HepG2 (cell line): ENCODE measurements around the gene APC2. TPM values are rescaled to one million over a fixed set of nuclear protein-coding genes. Genes with fewer than 3 reads are reported as not detected.

Source experiments
- CHD4 ChIP-seq: fragments of 200-600 bp; sonication (generic); IDR thresholded peaks from 2 replicates; pipeline ENCODE4 v1.7.0; 2017; ENCODE audit warnings: mild to moderate bottlenecking, low read length, borderline replicate concordance
- CSRNP1 ChIP-seq: sonication (generic); formaldehyde crosslinking; IDR thresholded peaks from 2 replicates; pipeline ENCODE4 v1.8.1; 2023; ENCODE audit warnings: mild to moderate bottlenecking, missing genetic modification reagents
- GMEB1 ChIP-seq: sonication (generic); formaldehyde crosslinking; IDR thresholded peaks from 2 replicates; pipeline ENCODE4 v1.5.1; 2020; ENCODE audit warnings: missing genetic modification reagents, mild to moderate bottlenecking, borderline replicate concordance
- HOXA9 ChIP-seq: sonication (generic); formaldehyde crosslinking; IDR thresholded peaks from 2 replicates; pipeline ENCODE4 v1.8.1; 2022; ENCODE audit warnings: missing genetic modification reagents, mild to moderate bottlenecking, moderate library complexity, borderline replicate concordance
- ISL2 ChIP-seq: sonication (generic); formaldehyde crosslinking; IDR thresholded peaks from 2 replicates; pipeline ENCODE4 v1.5.0; 2020; ENCODE audit warnings: missing genetic modification reagents
- JUN ChIP-seq: sonication (generic); formaldehyde crosslinking; IDR thresholded peaks from 2 replicates; pipeline ENCODE4 v1.4.0; 2020; ENCODE audit warnings: mild to moderate bottlenecking, missing genetic modification reagents
- KLF6 ChIP-seq: IDR thresholded peaks from 2 replicates; pipeline ENCODE4 v1.8.0; 2016; ENCODE audit warnings: missing biosample characterization, missing genetic modification reagents
- MTF2 ChIP-seq: sonication (generic); formaldehyde crosslinking; IDR thresholded peaks from 2 replicates; pipeline ENCODE4 v1.5.0; 2020; ENCODE audit warnings: missing genetic modification reagents, borderline replicate concordance
- POLR2A ChIP-seq, 2 experiments: IDR thresholded peaks; 2 replicates each; pipeline ENCODE4 v1.6.1; 2011; ENCODE audit warnings: low read depth in 2 of 2, low read length in 2 of 2, mild to moderate bottlenecking in 1 of 2, moderate library complexity in 1 of 2; ENCODE audit not compliant: insufficient read depth in 1 of 2
- PREB ChIP-seq: sonication (generic); formaldehyde crosslinking; IDR thresholded peaks from 2 replicates; pipeline ENCODE4 v1.4.0; 2020; ENCODE audit warnings: missing genetic modification reagents
- RAD21 ChIP-seq: fragments of 450-650 bp; formaldehyde crosslinking; IDR thresholded peaks from 2 replicates; pipeline ENCODE4 v1.5.0; 2020; ENCODE audit warnings: mild to moderate bottlenecking
- RBM22 ChIP-seq: fragments of 200-400 bp; formaldehyde crosslinking; optimal IDR thresholded peaks from 2 replicates; pipeline ENCODE3; 2017; ENCODE audit warnings: mild to moderate bottlenecking, low read length, moderate library complexity
- SKI ChIP-seq: fragments of 450-650 bp; IDR thresholded peaks from one replicate; pipeline ENCODE4 v1.6.1; 2018; ENCODE audit warnings: mild to moderate bottlenecking; ENCODE audit not compliant: partially characterized antibody
- STAG1 ChIP-seq: sonication (generic); formaldehyde crosslinking; IDR thresholded peaks from 2 replicates; pipeline ENCODE4 v1.4.0; 2020; ENCODE audit warnings: missing genetic modification reagents
- TERF1 ChIP-seq: sonication (generic); formaldehyde crosslinking; IDR thresholded peaks from 2 replicates; pipeline ENCODE4 v1.8.0; 2022; ENCODE audit warnings: mild to moderate bottlenecking, missing genetic modification reagents, moderate library complexity
- ZBTB2 ChIP-seq: sonication (generic); formaldehyde crosslinking; IDR thresholded peaks from 2 replicates; pipeline ENCODE4 v1.8.0; 2022; ENCODE audit warnings: low read depth, missing genetic modification reagents
- ZBTB42 ChIP-seq: sonication (generic); formaldehyde crosslinking; IDR thresholded peaks from 2 replicates; pipeline ENCODE4 v1.5.0; 2020; ENCODE audit warnings: mild to moderate bottlenecking, missing genetic modification reagents
- ZBTB8A ChIP-seq: sonication (generic); formaldehyde crosslinking; IDR thresholded peaks from 2 replicates; pipeline ENCODE4 v1.4.0; 2020; ENCODE audit warnings: mild to moderate bottlenecking, low read depth, missing genetic modification reagents, borderline replicate concordance
- ZNF12 ChIP-seq: sonication (generic); formaldehyde crosslinking; IDR thresholded peaks from 2 replicates; pipeline ENCODE4 v1.5.0; 2020; ENCODE audit warnings: missing genetic modification reagents
- ZNF136 ChIP-seq: sonication (generic); formaldehyde crosslinking; IDR thresholded peaks from 2 replicates; pipeline ENCODE4 v1.8.1; 2022; ENCODE audit warnings: low read depth, mild to moderate bottlenecking, moderate library complexity, missing genetic modification reagents
- ZNF614 ChIP-seq: IDR thresholded peaks from 2 replicates; pipeline ENCODE4 v1.6.1; 2018; ENCODE audit warnings: missing biosample characterization, missing genetic modification reagents, inconsistent platforms, borderline replicate concordance
- ZNF775 ChIP-seq: sonication (generic); formaldehyde crosslinking; IDR thresholded peaks from 2 replicates; pipeline ENCODE4 v1.4.0; 2020; ENCODE audit warnings: missing genetic modification reagents, mild to moderate bottlenecking, moderate library complexity, borderline replicate concordance
- ZNF816 ChIP-seq: sonication (generic); formaldehyde crosslinking; IDR thresholded peaks from 2 replicates; pipeline ENCODE4 v1.8.0; 2022; ENCODE audit warnings: missing genetic modification reagents, mild to moderate bottlenecking, borderline replicate concordance
- polyA plus RNA-seq, 8 experiments: library from polyadenylated mRNA; depleted of rRNA in 3 of 8; stranded (reverse) in 7 of 8; unstranded in 1 of 8; fragments of >200 nt; fragmentation: Illumina TruSeq in 4 of 8; extraction: Trizol in 4 of 8; gene quantifications; 2 replicates each; pipeline versions ENCODE4 v1.2.1 to v1.2.3, GENCODE V29; 2011 to 2016; ENCODE audit warnings: low read depth in 4 of 8, missing spikeins in 1 of 8, mixed read lengths in 1 of 8; ENCODE audit not compliant: insufficient read depth in 1 of 8
- total RNA-seq, 5 experiments: library from RNA; depleted of rRNA; stranded (reverse); fragments of >200 nt; fragmentation: Illumina TruSeq; extraction: Trizol; gene quantifications; 2 replicates each; pipeline ENCODE4 v1.2.3, GENCODE V29; 2016; ENCODE audit warnings: low read depth in 1 of 5

The APC2 gene
- total and polyA plus RNA-seq, 2 of the 13 experiments (the other 11 are each of a cell fraction or from before 2014, with no cell fraction given) = 0.08 to 0.22 TPM

- TF ChIP-seq ZBTB2 (CRISPR knock-in tag) = no peak
- TF ChIP-seq STAG1 = peak; percentile 43
- TF ChIP-seq ZNF12 (CRISPR knock-in tag) = no peak
- no peak for TF ChIP-seq RAD21
- TF ChIP-seq POLR2A (IDR thresholded peaks at IDR 0.05; ENCODE audit: insufficient read depth in 1 of 2, low read depth in 2 of 2, low read length in 2 of 2) = 0 out of 4 replicates have a peak, but pooled peaks of 1 of the 2 experiments have one; percentile 7
- TF ChIP-seq ZBTB42 (CRISPR knock-in tag) = no peak
- 0 out of 2 replicates have a peak, but pooled peaks have one; percentile 13 for TF ChIP-seq CSRNP1 (CRISPR knock-in tag)
- no peak for TF ChIP-seq MTF2
- TF ChIP-seq JUN (CRISPR knock-in tag) = no peak
- no peak for TF ChIP-seq ISL2 (CRISPR knock-in tag)
- TF ChIP-seq CHD4 = no peak
- no peak for TF ChIP-seq KLF6
- no peak for TF ChIP-seq ZNF614 (CRISPR knock-in tag)
- no peak for TF ChIP-seq PREB (CRISPR knock-in tag)
- no peak for TF ChIP-seq SKI
- no peak for TF ChIP-seq HOXA9 (CRISPR knock-in tag)
- no peak for TF ChIP-seq ZNF136 (CRISPR knock-in tag)
- TF ChIP-seq GMEB1 (CRISPR knock-in tag) = no peak
- no peak for TF ChIP-seq ZNF775 (CRISPR knock-in tag)
- no peak for TF ChIP-seq ZBTB8A (CRISPR knock-in tag)
- TF ChIP-seq TERF1 = no peak
- no peak for TF ChIP-seq RBM22
- TF ChIP-seq ZNF816 = no peak
Measured at GRCh38 chr19:1471515-1472160, 21.7 kb downstream of the APC2 start (continued).
